GM19193 (cell line): ENCODE measurements around the gene STX16.

Experiments
- POLR2A ChIP-seq: IDR thresholded peaks from 4 replicates; pipeline ENCODE4 v1.6.1; 2011; ENCODE audit not compliant: insufficient read depth, insufficient read length; ENCODE audit errors: extremely low read depth

The STX16 gene

GRCh38 chr20:58690396-58691135 is 39.5 kb downstream of the STX16 start:
- no peak for TF ChIP-seq POLR2A

- peak; percentile 50 for TF ChIP-seq POLR2A
Measured at GRCh38 chr20:58691773-58692578, 40.9 kb downstream of the STX16 start.

- peak; percentile 38 for TF ChIP-seq POLR2A
Measured at GRCh38 chr20:58692579-58693225, 41.6 kb downstream of the STX16 start, which contains the start of gene NPEPL1. Gene NPEPL1 (plus strand): TSS chr20:58692800. CDS start chr20:58692901, 101 bp downstream.

- no peak for TF ChIP-seq POLR2A
Measured at GRCh38 chr20:58693226-58694006, 42.3 kb downstream of the STX16 start.

GRCh38 chr20:58694241-58695083 is 43.4 kb downstream of the STX16 start:
- TF ChIP-seq POLR2A = no peak

- no peak for TF ChIP-seq POLR2A
Measured at GRCh38 chr20:58695084-58695722, 44.1 kb downstream of the STX16 start.

GRCh38 chr20:58695895-58696375 is 44.9 kb downstream of the STX16 start:
- no peak for TF ChIP-seq POLR2A

GRCh38 chr20:58696411-58696961 is 45.4 kb downstream of the STX16 start:
- no peak for TF ChIP-seq POLR2A

GRCh38 chr20:58697201-58697866 is 46.3 kb downstream of the STX16 start:
- no peak for TF ChIP-seq POLR2A

GRCh38 chr20:58697867-58698703 is 47.0 kb downstream of the STX16 start:
- TF ChIP-seq POLR2A = no peak
